ENCODE data around the gene EMID1. TPM values are rescaled to one million over a fixed set of nuclear protein-coding genes. Genes with fewer than 3 reads are reported as not detected.

The EMID1 gene
- total RNA-seq, 4 donors from 2014 or later, result 0.18 to 1.5 (median 0.50) TPM; not detected in 1

DNA sequence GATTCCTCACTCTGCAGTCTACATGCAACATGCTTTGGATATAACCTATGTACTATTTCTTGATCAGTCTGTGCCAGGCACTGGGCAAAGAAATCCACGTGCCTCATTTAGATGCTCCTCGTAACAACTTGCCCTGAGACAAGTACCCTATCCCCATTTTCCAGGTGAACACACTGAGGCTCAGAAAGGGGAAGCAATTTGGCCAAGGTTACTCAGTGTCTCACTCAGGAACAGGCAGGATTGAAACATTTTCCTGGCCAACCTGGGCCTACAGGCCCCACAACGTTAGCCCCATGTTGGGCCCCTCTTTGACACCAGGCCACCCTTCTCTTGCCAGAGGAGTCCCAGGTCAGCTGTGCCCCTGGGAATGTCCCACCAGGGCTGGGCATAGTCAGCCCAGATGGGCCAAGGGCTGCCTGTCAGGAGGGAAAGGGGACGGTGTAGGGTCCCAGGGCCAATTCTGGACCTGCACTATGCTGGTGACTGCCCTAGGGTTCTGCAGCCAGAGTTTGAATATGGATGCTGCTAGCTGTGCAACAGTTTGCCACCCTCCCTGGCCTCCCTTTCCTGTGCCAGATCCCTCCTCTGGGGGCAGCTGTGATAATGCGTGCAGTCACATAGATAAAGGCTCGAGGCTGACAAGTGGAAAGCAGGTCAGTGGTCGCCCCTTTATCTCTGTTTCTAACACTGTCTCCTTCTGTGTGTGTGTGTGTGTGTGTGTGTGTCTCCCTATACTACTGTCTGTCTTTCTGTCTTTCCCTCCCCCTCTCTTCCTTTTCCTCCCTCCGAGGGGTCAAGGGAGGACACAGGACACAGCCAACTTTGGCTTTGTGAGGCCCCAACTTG lies 10.4 kb upstream of the EMID1 start:
- H3K27me3 ChIP-seq, result no peaks in the 10 kb centered on the region
- intact Hi-C loops (cut with DNase I), result no loop called here
- no peak overlapping the region for H3K27ac ChIP-seq
- H3K36me3 ChIP-seq, result no peaks in the 10 kb centered on the region
- H3K4me1 ChIP-seq, result no peaks in the 10 kb centered on the region
- TF ChIP-seq POLR2A (IDR thresholded peaks at IDR 0.05), result no peak
- TF ChIP-seq, protein P1, sequence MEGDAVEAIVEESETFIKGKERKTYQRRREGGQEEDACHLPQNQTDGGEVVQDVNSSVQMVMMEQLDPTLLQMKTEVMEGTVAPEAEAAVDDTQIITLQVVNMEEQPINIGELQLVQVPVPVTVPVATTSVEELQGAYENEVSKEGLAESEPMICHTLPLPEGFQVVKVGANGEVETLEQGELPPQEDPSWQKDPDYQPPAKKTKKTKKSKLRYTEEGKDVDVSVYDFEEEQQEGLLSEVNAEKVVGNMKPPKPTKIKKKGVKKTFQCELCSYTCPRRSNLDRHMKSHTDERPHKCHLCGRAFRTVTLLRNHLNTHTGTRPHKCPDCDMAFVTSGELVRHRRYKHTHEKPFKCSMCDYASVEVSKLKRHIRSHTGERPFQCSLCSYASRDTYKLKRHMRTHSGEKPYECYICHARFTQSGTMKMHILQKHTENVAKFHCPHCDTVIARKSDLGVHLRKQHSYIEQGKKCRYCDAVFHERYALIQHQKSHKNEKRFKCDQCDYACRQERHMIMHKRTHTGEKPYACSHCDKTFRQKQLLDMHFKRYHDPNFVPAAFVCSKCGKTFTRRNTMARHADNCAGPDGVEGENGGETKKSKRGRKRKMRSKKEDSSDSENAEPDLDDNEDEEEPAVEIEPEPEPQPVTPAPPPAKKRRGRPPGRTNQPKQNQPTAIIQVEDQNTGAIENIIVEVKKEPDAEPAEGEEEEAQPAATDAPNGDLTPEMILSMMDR (IDR thresholded peaks at IDR 0.05), result no peak
- WGBS, 2 donors, result 70 to 85% methylated on average over 5 to 8 of the region's 8 CpGs
- DNase-seq, result no peak
- H3K9me3 ChIP-seq, result peaks cover 0 to 6% (median 0%) of the 10 kb centered on the region in 3 donors
- H3K4me3 ChIP-seq, result no peak overlapping the region

DNA sequence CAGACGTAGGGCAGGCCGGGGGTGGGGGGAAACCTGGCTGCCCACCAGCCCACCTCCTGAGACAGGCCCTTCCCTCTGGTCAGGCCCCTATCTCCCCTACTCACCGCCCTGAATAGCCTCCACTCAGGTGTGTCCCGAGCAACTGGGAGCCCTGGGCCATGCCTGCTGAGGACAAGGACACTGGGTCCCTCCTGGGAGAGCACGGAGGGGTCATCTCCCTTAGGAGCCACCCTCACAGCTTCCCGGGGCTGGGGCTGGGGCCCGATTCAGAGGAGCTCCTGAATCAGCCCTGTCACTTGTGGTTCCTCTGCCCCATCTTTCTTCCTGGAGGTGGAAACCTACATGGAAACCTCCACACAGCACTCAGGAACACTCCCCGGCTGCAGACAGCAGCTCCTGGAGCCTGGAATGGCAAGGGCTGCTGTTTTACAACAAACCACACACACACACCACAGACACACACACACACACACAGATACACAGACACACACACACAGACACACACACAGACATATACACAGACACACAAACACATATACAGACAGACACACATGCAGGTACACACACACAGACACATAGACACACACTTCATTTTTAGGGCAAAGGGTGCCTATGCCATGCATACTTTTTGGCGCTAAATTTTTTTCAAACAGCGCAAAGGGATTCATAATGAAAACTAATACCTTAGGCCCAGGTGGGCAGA lies 9.6 kb upstream of the EMID1 start:
- WGBS, 2 donors, result 66 to 83% methylated on average over 6 to 9 of the region's 10 CpGs
- Histone ChIP-seq H3K9me3 (peaks cover 0 to 6% (median 0%) of the 10 kb centered on the region in 3 donors), H3K36me3 (no peaks in the 10 kb centered on the region), H3K4me3 (no peak overlapping the region), H3K27ac (no peak overlapping the region), H3K4me1 (no peaks in the 10 kb centered on the region), H3K27me3 (no peaks in the 10 kb centered on the region)
- no peak for TF ChIP-seq POLR2A (IDR thresholded peaks at IDR 0.05)
- TF ChIP-seq, protein P1 (IDR thresholded peaks at IDR 0.05), result no peak
- intact Hi-C loops (cut with DNase I), result no loop called here
- no peak for DNase-seq

DNA sequence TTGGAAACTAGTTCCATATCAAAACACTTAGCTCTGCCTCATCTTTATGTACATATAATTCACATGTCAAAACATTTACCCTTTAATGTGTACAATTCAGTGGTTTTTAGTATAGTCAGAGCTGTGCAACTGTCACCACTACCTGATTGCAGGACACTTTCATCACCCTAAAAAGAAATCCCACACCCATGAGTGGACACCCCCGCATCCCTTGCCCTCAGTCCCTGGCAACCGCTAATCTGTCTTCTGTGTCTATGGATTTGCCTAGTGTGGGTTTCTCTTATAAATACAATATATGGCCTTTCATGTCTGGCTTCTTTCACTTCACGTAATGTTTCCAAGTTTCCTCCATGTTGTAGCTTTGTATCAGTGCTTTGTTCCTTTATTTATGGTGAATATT lies 8.6 kb upstream of the EMID1 start:
- no peak for DNase-seq
- Histone ChIP-seq H3K27me3 (no peaks in the 10 kb centered on the region), H3K27ac (no peak overlapping the region), H3K4me3 (no peak overlapping the region), H3K36me3 (no peaks in the 10 kb centered on the region), H3K4me1 (peaks cover 0 to 4% (median 4%) of the 10 kb centered on the region in 3 donors), H3K9me3 (peaks cover 0 to 6% (median 0%) of the 10 kb centered on the region in 3 donors)
- intact Hi-C loops (cut with DNase I), result no loop called here
- WGBS, 2 donors, result 88 to 94% methylated on average over 3 of the region's 3 CpGs
- TF ChIP-seq, protein P1 (IDR thresholded peaks at IDR 0.05), result no peak
- no peak for TF ChIP-seq POLR2A (IDR thresholded peaks at IDR 0.05)

DNA sequence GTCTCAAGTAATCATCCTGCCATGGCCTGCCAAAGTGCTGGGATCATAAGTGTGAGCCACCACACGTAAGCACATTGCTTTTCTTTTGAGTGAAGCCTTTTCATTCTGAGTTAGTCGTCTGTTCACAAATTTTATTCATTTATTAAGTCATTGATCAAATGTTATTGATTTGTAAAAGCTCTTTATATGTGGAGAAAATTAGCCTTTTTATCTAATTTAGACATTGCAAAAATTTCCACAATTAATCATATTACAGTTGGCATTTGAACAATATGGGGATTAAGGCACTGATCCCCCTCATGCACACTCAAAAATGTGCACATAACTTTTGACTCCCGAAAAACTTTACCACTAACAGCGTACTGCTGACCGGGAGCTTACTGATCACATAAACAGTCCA lies 7.5 kb upstream of the EMID1 start:
- WGBS, 2 donors, result 90 to 91% methylated on average over 5 of the region's 5 CpGs
- no peaks in the 10 kb centered on the region for H3K36me3 ChIP-seq
- H3K9me3 ChIP-seq, result peaks cover 0 to 6% (median 0%) of the 10 kb centered on the region in 3 donors
- H3K4me1 ChIP-seq, result peaks cover 0 to 16% (median 8%) of the 10 kb centered on the region in 3 donors
- H3K4me3 ChIP-seq, result no peak overlapping the region
- H3K27ac ChIP-seq, result no peak overlapping the region
- intact Hi-C loops (cut with DNase I), result no loop called here
- TF ChIP-seq POLR2A (IDR thresholded peaks at IDR 0.05), result no peak
- TF ChIP-seq, protein P1 (IDR thresholded peaks at IDR 0.05), result no peak
- no peaks in the 10 kb centered on the region for H3K27me3 ChIP-seq
- DNase-seq, result no peak
